Mesendoderm (in vitro differentiated cells): ENCODE results near the gene OSBPL3. TPM values are rescaled to one million over a fixed set of nuclear protein-coding genes. Genes with fewer than 3 reads are reported as not detected.

ENCODE experiments used
- DNase-seq: peaks from one replicate; pipeline ENCODE4 v3.0.0; 2013
- H2AK5ac ChIP-seq: 2 replicates; pipeline ENCODE4 v1.6.1; 2013; ENCODE audit warnings: low read length, inconsistent platforms
- H2BK120ac ChIP-seq: 2 replicates; pipeline ENCODE4 v1.6.1; 2013; ENCODE audit warnings: low read depth, mild to moderate bottlenecking, low read length, moderate library complexity, mixed read lengths
- H2BK15ac ChIP-seq: replicated peaks from 2 replicates; pipeline ENCODE4 v1.6.1; 2013; ENCODE audit warnings: low read depth, mild to moderate bottlenecking, moderate library complexity
- H2BK5ac ChIP-seq: 2 replicates; pipeline ENCODE4 v1.6.1; 2013; ENCODE audit warnings: low read length, inconsistent platforms
- H3K18ac ChIP-seq: 2 replicates; pipeline ENCODE4 v1.6.1; 2013; ENCODE audit warnings: mild to moderate bottlenecking, low read length, mixed read lengths
- H3K23ac ChIP-seq: one replicate; pipeline ENCODE4 v1.6.1; 2013; ENCODE audit warnings: low read length
- H3K27ac ChIP-seq: 2 replicates; pipeline ENCODE4 v1.5.1; 2013; ENCODE audit warnings: low read depth, mild to moderate bottlenecking, inconsistent platforms, low read length, moderate library complexity
- H3K27me3 ChIP-seq: 2 replicates; pipeline ENCODE4 v1.6.1; 2013; ENCODE audit warnings: low read length, control low read depth, mild to moderate bottlenecking, inconsistent platforms; ENCODE audit not compliant: insufficient read depth, poor library complexity
- H3K36me3 ChIP-seq: 2 replicates; pipeline ENCODE4 v1.6.1; 2013; ENCODE audit warnings: low read length, inconsistent platforms; ENCODE audit not compliant: control insufficient read depth, insufficient read depth
- H3K4ac ChIP-seq: one replicate; pipeline ENCODE4 v1.6.1; 2013; ENCODE audit warnings: low read depth, mild to moderate bottlenecking, low read length, moderate library complexity
- H3K4me1 ChIP-seq: 2 replicates; pipeline ENCODE4 v1.6.1; 2013; ENCODE audit warnings: low read depth, low read length, inconsistent platforms; ENCODE audit not compliant: control insufficient read depth
- H3K4me2 ChIP-seq: 2 replicates; pipeline ENCODE4 v1.6.1; 2013; ENCODE audit warnings: low read length
- H3K4me3 ChIP-seq: 2 replicates; pipeline ENCODE4 v1.5.1; 2013; ENCODE audit warnings: mild to moderate bottlenecking, low read length
- H3K56ac ChIP-seq: one replicate; pipeline ENCODE4 v1.6.1; 2013; ENCODE audit warnings: low read length
- H3K79me1 ChIP-seq: 2 replicates; pipeline ENCODE4 v1.6.1; 2013; ENCODE audit warnings: low read length, inconsistent platforms
- H3K79me2 ChIP-seq: 2 replicates; pipeline ENCODE4 v1.6.1; 2013; ENCODE audit warnings: mild to moderate bottlenecking, low read length; ENCODE audit not compliant: control insufficient read depth, insufficient read depth
- H3K9ac ChIP-seq: 2 replicates; pipeline ENCODE4 v1.6.1; 2013; ENCODE audit warnings: low read length, inconsistent platforms
- H4K5ac ChIP-seq: one replicate; pipeline ENCODE4 v1.6.1; 2013; ENCODE audit warnings: low read length
- H4K8ac ChIP-seq: one replicate; pipeline ENCODE4 v1.6.1; 2013; ENCODE audit warnings: low read depth, mild to moderate bottlenecking, control low read depth, low read length, moderate library complexity
- WGBS: extraction: QIAGEN DNeasy Blood & Tissue Kit; methylation state at CpG from one replicate; pipeline ENCODE4 v1.1.7; 2013; ENCODE audit warnings: low lambda C conversion rate, missing lambda C conversion rate; ENCODE audit not compliant: insufficient coverage; ENCODE audit errors: extremely low coverage; 5-methylcytosine and 5-hydroxymethylcytosine counted together
- polyA plus RNA-seq, 2 experiments: library from polyadenylated mRNA; stranded (reverse); fragments of 200-250 nt; gene quantifications; one replicate each; pipeline ENCODE4 v1.2.3, GENCODE V29; 2013

The OSBPL3 gene, protein sequence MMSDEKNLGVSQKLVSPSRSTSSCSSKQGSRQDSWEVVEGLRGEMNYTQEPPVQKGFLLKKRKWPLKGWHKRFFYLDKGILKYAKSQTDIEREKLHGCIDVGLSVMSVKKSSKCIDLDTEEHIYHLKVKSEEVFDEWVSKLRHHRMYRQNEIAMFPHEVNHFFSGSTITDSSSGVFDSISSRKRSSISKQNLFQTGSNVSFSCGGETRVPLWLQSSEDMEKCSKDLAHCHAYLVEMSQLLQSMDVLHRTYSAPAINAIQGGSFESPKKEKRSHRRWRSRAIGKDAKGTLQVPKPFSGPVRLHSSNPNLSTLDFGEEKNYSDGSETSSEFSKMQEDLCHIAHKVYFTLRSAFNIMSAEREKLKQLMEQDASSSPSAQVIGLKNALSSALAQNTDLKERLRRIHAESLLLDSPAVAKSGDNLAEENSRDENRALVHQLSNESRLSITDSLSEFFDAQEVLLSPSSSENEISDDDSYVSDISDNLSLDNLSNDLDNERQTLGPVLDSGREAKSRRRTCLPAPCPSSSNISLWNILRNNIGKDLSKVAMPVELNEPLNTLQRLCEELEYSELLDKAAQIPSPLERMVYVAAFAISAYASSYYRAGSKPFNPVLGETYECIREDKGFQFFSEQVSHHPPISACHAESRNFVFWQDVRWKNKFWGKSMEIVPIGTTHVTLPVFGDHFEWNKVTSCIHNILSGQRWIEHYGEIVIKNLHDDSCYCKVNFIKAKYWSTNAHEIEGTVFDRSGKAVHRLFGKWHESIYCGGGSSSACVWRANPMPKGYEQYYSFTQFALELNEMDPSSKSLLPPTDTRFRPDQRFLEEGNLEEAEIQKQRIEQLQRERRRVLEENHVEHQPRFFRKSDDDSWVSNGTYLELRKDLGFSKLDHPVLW
- 4.9 TPM for polyA plus RNA-seq (2013, experiment 1 of 2)
- polyA plus RNA-seq (2013, experiment 2 of 2), result 5.7 TPM

DNA sequence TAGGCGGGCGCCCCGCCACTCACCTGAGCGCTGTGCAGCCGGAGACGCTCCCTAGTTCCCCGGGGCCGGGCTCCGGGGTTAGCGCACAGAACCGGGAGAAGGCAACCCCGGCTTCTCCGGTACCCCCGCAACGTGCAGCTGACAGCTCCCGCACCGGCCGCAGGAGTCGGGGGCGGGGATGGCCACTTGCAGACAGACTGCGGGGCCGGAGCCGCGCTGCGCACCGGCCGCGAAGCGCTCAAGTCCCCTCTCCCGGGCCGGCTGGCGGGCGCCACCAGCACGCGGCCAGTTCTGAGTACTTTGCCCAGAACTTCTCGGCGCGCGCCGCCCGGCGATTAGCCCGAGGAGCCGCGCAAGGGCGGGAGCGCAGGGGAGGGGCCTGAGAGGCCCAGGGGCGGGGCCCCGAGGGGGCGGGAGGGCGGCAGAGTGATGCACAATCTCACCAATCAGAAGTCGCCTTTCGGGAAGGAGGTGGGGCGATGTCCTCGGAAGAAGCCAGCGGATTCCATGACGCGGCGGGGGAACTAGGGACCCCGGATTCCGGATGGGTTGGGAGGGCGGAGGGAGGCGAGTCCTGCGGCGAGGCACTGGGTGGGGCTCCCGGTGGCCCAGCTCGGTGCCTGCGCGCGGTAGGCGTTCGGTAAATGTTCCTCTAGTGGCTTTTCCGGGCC, at the start of gene OSBPL3:
Gene OSBPL3 (minus strand): TSS at position 316 of the 671 bp plus-strand sequence. CDS start 87,706 bp downstream, outside the sequence.
- Histone ChIP-seq H4K5ac (no peak within 1 kb of the TSS), H3K79me1 (peaks cover 6% of the 10 kb centered on the region), H3K18ac (peak within 1 kb of the TSS; percentile 79), H4K8ac (peak within 1 kb of the TSS; percentile 30), H3K27me3 (peaks cover 11% of the 10 kb centered on the region), H3K4ac (peak within 1 kb of the TSS; percentile 48), H3K4me2 (peak within 1 kb of the TSS; percentile 73), H3K23ac (no peak within 1 kb of the TSS), H2BK120ac (no peak within 1 kb of the TSS), H3K36me3 (no peaks in the 10 kb centered on the region), H2BK15ac (no peak within 1 kb of the TSS), H3K79me2 (peaks cover 1% of the 10 kb centered on the region), H3K56ac (peak within 1 kb of the TSS; percentile 90), H2AK5ac (no peak within 1 kb of the TSS), H3K9ac (peak within 1 kb of the TSS; percentile 77), H3K27ac (peak within 1 kb of the TSS; percentile 84), H2BK5ac (peak within 1 kb of the TSS; percentile 31), H3K4me3 (peak within 1 kb of the TSS; percentile 53), H3K4me1 (peaks cover 9% of the 10 kb centered on the region)
- peak; percentile 96 for DNase-seq
- no CpG with 5 or more reads among the region's 73 CpGs for WGBS

DNA sequence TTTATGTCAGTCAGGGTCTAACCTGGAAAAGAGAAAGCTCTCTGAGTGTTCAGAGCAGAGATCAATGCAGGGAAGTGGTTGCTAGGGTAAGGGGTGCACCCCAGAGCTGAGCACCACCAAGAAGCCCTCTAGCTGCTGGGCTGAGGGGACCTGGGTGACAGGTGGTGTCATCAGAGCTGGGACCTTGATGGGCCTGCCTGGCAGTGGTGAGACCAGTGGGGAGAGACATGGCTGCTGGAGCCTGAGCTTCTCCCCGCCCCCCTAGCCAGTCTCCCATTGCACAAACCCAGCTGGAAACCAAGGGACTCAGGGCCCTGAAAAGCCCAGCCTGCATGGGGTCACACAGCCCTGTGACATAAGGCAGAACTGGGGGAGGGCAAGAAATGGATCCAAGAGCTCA, 49.1 kb upstream of the OSBPL3 start:
- Histone ChIP-seq H3K36me3 (no peaks in the 10 kb centered on the region), H3K27me3 (no peaks in the 10 kb centered on the region), H2BK120ac (no peak overlapping the region), H3K4me3 (no peak overlapping the region), H3K56ac (no peak overlapping the region), H4K8ac (no peak overlapping the region), H3K79me1 (no peaks in the 10 kb centered on the region), H3K4ac (no peak overlapping the region), H2BK5ac (no peak overlapping the region), H3K79me2 (no peaks in the 10 kb centered on the region), H3K23ac (no peak overlapping the region), H3K9ac (no peak overlapping the region), H3K4me2 (no peak overlapping the region), H4K5ac (no peak overlapping the region), H2AK5ac (no peak overlapping the region), H3K27ac (no peak overlapping the region), H3K18ac (no peak overlapping the region), H2BK15ac (no peak overlapping the region), H3K4me1 (peaks cover 5% of the 10 kb centered on the region)
- no peak for DNase-seq
- no CpG with 5 or more reads among the region's 1 CpG for WGBS

DNA sequence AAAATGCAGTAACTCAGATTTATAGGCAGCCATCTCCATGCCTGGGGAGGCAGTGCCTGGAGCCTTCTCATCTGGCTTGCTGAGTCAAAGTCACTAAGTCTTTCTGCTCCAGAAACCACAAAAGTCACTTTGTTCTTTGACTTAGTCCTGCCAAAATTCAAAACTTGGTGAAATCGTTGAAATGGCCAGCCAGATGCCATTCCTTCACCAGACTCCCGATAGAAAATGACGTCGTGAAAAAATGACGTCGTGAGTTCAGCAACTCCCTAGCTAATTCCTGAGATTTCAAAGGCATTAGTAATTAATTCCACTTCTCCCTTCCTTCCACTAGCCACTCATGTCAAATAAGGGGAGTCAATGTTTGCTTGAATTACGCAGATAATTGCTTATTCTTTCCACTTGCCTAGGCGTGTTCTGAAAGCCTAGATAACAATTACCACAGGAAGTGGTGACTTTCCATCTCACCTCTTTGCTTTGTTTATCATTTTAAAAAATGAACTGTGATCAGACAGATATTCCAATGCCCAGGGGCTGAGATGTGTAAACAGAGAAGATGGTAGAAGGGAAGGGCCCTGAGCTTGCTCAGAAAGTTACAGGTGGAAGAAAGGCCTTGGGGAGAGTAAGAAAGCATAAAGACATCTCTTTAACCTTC, 48.5 kb upstream of the OSBPL3 start:
- WGBS, result no CpG with 5 or more reads among the region's 8 CpGs
- DNase-seq, result peak; percentile 65
- Histone ChIP-seq H3K4me3 (no peak overlapping the region), H3K4me1 (peaks cover 5% of the 10 kb centered on the region), H3K79me1 (no peaks in the 10 kb centered on the region), H3K56ac (no peak overlapping the region), H3K23ac (no peak overlapping the region), H4K5ac (no peak overlapping the region), H2BK120ac (no peak overlapping the region), H3K27ac (no peak overlapping the region), H2BK15ac (no peak overlapping the region), H3K27me3 (no peaks in the 10 kb centered on the region), H2AK5ac (no peak overlapping the region), H3K4me2 (no peak overlapping the region), H4K8ac (no peak overlapping the region), H3K4ac (no peak overlapping the region), H3K18ac (no peak overlapping the region), H3K79me2 (no peaks in the 10 kb centered on the region), H3K36me3 (no peaks in the 10 kb centered on the region), H3K9ac (no peak overlapping the region), H2BK5ac (no peak overlapping the region)

DNA sequence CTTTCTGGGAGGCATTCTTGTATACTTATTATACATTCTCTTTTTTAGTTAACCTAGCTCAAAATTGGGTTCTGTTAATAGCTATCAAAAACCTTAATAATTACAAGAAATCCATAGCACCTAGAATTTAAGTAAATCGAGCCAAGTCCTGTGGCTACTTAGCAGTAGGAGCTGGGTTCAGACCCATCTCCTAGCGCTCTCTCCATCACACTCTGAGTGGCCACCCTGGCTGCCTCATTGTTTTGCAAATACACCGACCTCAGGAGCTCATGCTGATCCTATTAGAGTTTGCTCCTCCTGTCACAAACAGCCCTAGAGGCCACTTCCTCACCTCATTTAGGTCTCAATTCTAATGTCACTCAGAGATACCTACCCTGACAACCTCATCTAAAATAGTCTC, 46.2 kb upstream of the OSBPL3 start:
- H3K27ac ChIP-seq, result no peak overlapping the region
- no peak overlapping the region for H3K56ac ChIP-seq
- H3K4me2 ChIP-seq, result no peak overlapping the region
- no peak overlapping the region for H3K4ac ChIP-seq
- no peaks in the 10 kb centered on the region for H3K27me3 ChIP-seq
- H2BK120ac ChIP-seq, result no peak overlapping the region
- no peak overlapping the region for H3K9ac ChIP-seq
- no CpG with 5 or more reads among the region's 3 CpGs for WGBS
- H2BK15ac ChIP-seq, result no peak overlapping the region
- H3K79me1 ChIP-seq, result no peaks in the 10 kb centered on the region
- no peak overlapping the region for H4K8ac ChIP-seq
- H3K4me3 ChIP-seq, result no peak overlapping the region
- no peak overlapping the region for H2AK5ac ChIP-seq
- H3K79me2 ChIP-seq, result no peaks in the 10 kb centered on the region
- no peak overlapping the region for H3K23ac ChIP-seq
- peak; percentile 76 for DNase-seq
- no peak overlapping the region for H4K5ac ChIP-seq
- H2BK5ac ChIP-seq, result no peak overlapping the region
- no peak overlapping the region for H3K18ac ChIP-seq
- H3K36me3 ChIP-seq, result no peaks in the 10 kb centered on the region
- peaks cover 5% of the 10 kb centered on the region for H3K4me1 ChIP-seq

DNA sequence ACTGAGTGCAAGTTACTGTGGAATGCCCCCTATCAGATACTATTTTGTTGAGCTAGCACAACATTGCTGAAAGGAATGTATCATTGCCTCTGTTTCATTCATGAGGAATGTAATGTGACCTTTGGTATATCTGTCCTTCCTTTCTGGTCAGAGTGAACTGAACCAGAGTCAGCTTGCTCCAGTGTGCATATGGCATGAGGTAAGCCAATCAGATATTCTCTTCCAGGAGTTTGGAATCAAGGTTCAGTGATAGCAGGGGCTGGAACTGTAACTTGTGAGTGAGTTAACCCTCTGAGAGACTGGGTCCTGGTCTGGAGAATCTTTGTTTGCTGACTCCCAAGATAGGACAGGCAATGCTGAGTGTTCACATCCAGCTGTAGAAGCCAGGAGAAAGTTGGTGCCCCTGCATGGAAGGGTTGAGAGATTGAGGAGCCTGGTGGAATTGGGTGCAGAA, 45.3 kb upstream of the OSBPL3 start:
- H3K18ac ChIP-seq, result no peak overlapping the region
- DNase-seq, result peak; percentile 51
- no peak overlapping the region for H3K23ac ChIP-seq
- H3K9ac ChIP-seq, result no peak overlapping the region
- H3K27ac ChIP-seq, result no peak overlapping the region
- H3K4me3 ChIP-seq, result no peak overlapping the region
- no peak overlapping the region for H3K56ac ChIP-seq
- no peak overlapping the region for H2BK5ac ChIP-seq
- no peak overlapping the region for H2BK15ac ChIP-seq
- no peak overlapping the region for H4K8ac ChIP-seq
- no peak overlapping the region for H3K4ac ChIP-seq
- no peak overlapping the region for H2BK120ac ChIP-seq
- H4K5ac ChIP-seq, result no peak overlapping the region
- no peaks in the 10 kb centered on the region for H3K79me2 ChIP-seq
- no peak overlapping the region for H2AK5ac ChIP-seq
- H3K4me2 ChIP-seq, result no peak overlapping the region
- H3K27me3 ChIP-seq, result no peaks in the 10 kb centered on the region
- peaks cover 5% of the 10 kb centered on the region for H3K4me1 ChIP-seq
- no peaks in the 10 kb centered on the region for H3K79me1 ChIP-seq
- H3K36me3 ChIP-seq, result no peaks in the 10 kb centered on the region
